Prostate gland (tissue), 2 donors: ENCODE results near the gene PPFIA4.

Experiments used
- POLR2A ChIP-seq: fragments of 450-650 bp; IDR thresholded peaks from one replicate; pipeline ENCODE4 v1.6.1; 2016; ENCODE audit warnings: antibody characterized with exemption, mild to moderate bottlenecking
- POLR2AphosphoS5 ChIP-seq: sonication (generic); formaldehyde crosslinking; IDR thresholded peaks from one replicate; pipeline ENCODE4 v1.6.1; 2017; ENCODE audit warnings: antibody characterized with exemption
- TF ChIP-seq, protein P1 (sequence below), 4 experiments: fragments of 200-600 bp in 2 of 4; fragments of 450-650 bp in 2 of 4; sonication (generic) in 2 of 4; IDR thresholded peaks; 1 replicate in 3 of 4; 2 replicates in 1 of 4; pipeline ENCODE4 v1.5.1; 2016 to 2019; ENCODE audit warnings: antibody characterized with exemption in 4 of 4, mild to moderate bottlenecking in 2 of 4, moderate library complexity in 2 of 4

DNA sequence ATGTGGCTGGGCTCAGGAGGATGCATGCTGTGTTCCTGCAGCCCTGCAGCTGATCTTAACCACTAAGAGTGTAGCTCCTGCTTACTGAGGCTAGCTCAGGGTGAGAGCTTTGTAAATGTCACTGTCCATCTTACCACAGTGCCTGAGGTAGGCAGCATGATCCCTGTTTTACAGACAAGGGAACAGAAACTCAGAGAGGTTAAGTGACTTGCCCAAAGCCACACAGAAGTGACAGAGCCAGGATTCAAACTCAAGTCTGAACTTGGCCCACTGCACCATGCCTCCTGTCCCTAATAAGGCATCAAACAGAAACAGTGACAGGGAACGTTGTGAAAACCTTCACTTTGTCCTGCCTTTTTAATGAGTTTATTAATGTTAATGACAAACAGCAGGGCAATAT is 27.9 kb downstream of the PPFIA4 start:
- TF ChIP-seq, protein P1, sequence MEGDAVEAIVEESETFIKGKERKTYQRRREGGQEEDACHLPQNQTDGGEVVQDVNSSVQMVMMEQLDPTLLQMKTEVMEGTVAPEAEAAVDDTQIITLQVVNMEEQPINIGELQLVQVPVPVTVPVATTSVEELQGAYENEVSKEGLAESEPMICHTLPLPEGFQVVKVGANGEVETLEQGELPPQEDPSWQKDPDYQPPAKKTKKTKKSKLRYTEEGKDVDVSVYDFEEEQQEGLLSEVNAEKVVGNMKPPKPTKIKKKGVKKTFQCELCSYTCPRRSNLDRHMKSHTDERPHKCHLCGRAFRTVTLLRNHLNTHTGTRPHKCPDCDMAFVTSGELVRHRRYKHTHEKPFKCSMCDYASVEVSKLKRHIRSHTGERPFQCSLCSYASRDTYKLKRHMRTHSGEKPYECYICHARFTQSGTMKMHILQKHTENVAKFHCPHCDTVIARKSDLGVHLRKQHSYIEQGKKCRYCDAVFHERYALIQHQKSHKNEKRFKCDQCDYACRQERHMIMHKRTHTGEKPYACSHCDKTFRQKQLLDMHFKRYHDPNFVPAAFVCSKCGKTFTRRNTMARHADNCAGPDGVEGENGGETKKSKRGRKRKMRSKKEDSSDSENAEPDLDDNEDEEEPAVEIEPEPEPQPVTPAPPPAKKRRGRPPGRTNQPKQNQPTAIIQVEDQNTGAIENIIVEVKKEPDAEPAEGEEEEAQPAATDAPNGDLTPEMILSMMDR (IDR thresholded peaks at IDR 0.05), result no peak
- no peak for TF ChIP-seq POLR2AphosphoS5
- TF ChIP-seq POLR2A, result no peak
